ENCODE results near the gene PARN. TPM values are rescaled to one million over a fixed set of nuclear protein-coding genes. Genes with fewer than 3 reads are reported as not detected.

PARN gene
- total RNA-seq, 1 experiment from 2014 or later, result 57.8 TPM

- TF ChIP-seq CTCF (IDR thresholded peaks at IDR 0.05) (no peak), SIN3A (IDR thresholded peaks at IDR 0.05; ENCODE audit: borderline replicate concordance, insufficient read depth, low read depth, low read length) (no peak), TCF7L2 (IDR thresholded peaks at IDR 0.05; ENCODE audit: low read depth, low read length) (no peak)
- Histone ChIP-seq H3K4me1 (ENCODE audit: control insufficient read depth, insufficient read depth, low read length) (no peaks in the 10 kb centered on the region), H3K9me3 (ENCODE audit: control insufficient read depth, insufficient read depth, low read depth, low read length) (no peaks in the 10 kb centered on the region), H3K36me3 (ENCODE audit: control insufficient read depth, insufficient read depth, low read length) (peaks cover 30% of the 10 kb centered on the region), H3K27me3 (ENCODE audit: control insufficient read depth, insufficient read depth, low read length) (no peaks in the 10 kb centered on the region), H3K27ac (ENCODE audit: low read length) (no peak overlapping the region), H3K4me3 (ENCODE audit: low read depth in 2 of 2, low read length in 2 of 2) (no peak overlapping the region)
- ATAC-seq (no peak), DNase-seq (ENCODE audit: low read depth, low spot score) (no peak)
- intact Hi-C loops (cut with micrococcal nuclease; ENCODE audit: unreplicated experiment) (no loop called here), in situ Hi-C loops (cut with HindIII; ENCODE audit: low pct_unique_long_range_greater_than_20kb, low sequenced_read_pairs) (no loop called here)
- POLR2A ChIA-PET, result interaction anchor here (0.6 kb wide), 1 partner anchor 62 kb away, joined by 3 read pairs; no protein-coding TSS in a partner anchor
- CTCF ChIA-PET, result interaction anchor here (0.7 kb wide), 1 partner anchor 36 kb away, joined by 3 read pairs; no protein-coding TSS in a partner anchor
- BruUV-seq (replicated peaks), result no TSS peak
Measured at GRCh38 chr16:14611660-14612059, 18.4 kb downstream of the PARN start.

GRCh38 chr16:14609716-14610115 lies 20.3 kb downstream of the PARN start:
- Histone ChIP-seq H3K4me3 (ENCODE audit: low read depth in 2 of 2, low read length in 2 of 2) (no peak overlapping the region), H3K27me3 (ENCODE audit: control insufficient read depth, insufficient read depth, low read length) (no peaks in the 10 kb centered on the region), H3K36me3 (ENCODE audit: control insufficient read depth, insufficient read depth, low read length) (peaks cover 39% of the 10 kb centered on the region), H3K9me3 (ENCODE audit: control insufficient read depth, insufficient read depth, low read depth, low read length) (no peaks in the 10 kb centered on the region), H3K4me1 (ENCODE audit: control insufficient read depth, insufficient read depth, low read length) (no peaks in the 10 kb centered on the region), H3K27ac (ENCODE audit: low read length) (no peak overlapping the region)
- in situ Hi-C loops (cut with HindIII; ENCODE audit: low pct_unique_long_range_greater_than_20kb, low sequenced_read_pairs) (no loop called here), intact Hi-C loops (cut with micrococcal nuclease; ENCODE audit: unreplicated experiment) (no loop called here)
- POLR2A ChIA-PET, result interaction anchor here (0.6 kb wide), 1 partner anchor 13 kb away, joined by 7 read pairs; no protein-coding TSS in a partner anchor
- no TSS peak for BruUV-seq (replicated peaks)
- DNase-seq (ENCODE audit: low read depth, low spot score) (no peak), ATAC-seq (no peak)
- CTCF ChIA-PET, result no interaction called here
- TF ChIP-seq CTCF (IDR thresholded peaks at IDR 0.05) (no peak), SIN3A (IDR thresholded peaks at IDR 0.05; ENCODE audit: borderline replicate concordance, insufficient read depth, low read depth, low read length) (no peak), TCF7L2 (IDR thresholded peaks at IDR 0.05; ENCODE audit: low read depth, low read length) (no peak), POLR2AphosphoS5 (IDR thresholded peaks at IDR 0.05; ENCODE audit: low read depth, low read length) (no peak), REST (IDR thresholded peaks at IDR 0.05; ENCODE audit: insufficient read depth in 1 of 2, low read depth in 2 of 2, low read length in 1 of 2) (no peak)
